ENCODE results near the gene WFDC10B.

- TF ChIP-seq ESRRA (CRISPR knock-in tag; IDR thresholded peaks at IDR 0.05; ENCODE audit: borderline replicate concordance) = no peak
- no peak for TF ChIP-seq CTCF (IDR thresholded peaks at IDR 0.05)
These were observed 55.4 kb downstream of the WFDC10B start for GRCh38 chr20:45649312-45649863.

Data from WTC11 (cell line).